Measurements from ENCODE around the gene DIP2C. TPM values are rescaled to one million over a fixed set of nuclear protein-coding genes. Genes with fewer than 3 reads are reported as not detected.

Gene DIP2C
- total and polyA plus RNA-seq, 2 donors (not counting 1 experiment from before 2014, with no cell fraction given), result 1.3 to 1.9 TPM

DNA sequence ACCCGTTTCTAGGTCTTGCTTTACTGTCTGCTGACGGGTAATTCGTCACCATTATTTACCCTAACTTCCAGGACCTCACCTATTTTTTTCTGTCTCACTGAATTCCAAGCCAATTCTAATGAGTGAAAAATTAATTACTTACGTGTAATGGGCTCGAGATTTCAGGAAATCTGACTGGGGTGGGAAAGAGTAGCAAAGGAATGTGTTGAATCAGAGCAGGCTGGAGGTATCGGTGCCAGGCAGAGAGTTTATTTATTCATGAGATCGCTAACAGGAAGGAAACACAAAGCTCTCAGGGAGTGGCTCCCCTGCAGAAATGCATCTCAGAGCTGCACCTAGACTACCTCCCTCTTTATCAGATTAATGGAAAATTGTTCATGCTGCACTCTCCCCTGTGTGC is 4.0 kb upstream of the DIP2C start:
- Histone ChIP-seq H3K4me2 (replicated peaks; ENCODE audit: low read depth, low read length, poor library complexity, severe bottlenecking) (no peak overlapping the region), H3K36me3 (replicated peaks in 1 of 2; ENCODE audit: control extremely low read depth in 1 of 2, control insufficient read depth in 1 of 2, extremely low read depth in 1 of 2, insufficient read depth in 2 of 2, low read length in 1 of 2) (no peaks in the 10 kb centered on the region), H3K4me1 (ENCODE audit: control insufficient read depth in 2 of 2, insufficient read depth in 2 of 2, low read length in 2 of 2) (no peaks in the 10 kb centered on the region), H2AFZ (ENCODE audit: insufficient read depth, low read depth, low read length, poor library complexity, severe bottlenecking) (no peak overlapping the region), H3K9me3 (ENCODE audit: control extremely low read depth in 1 of 3, control insufficient read depth in 2 of 3, insufficient read depth in 1 of 3, low read length in 2 of 3) (peaks cover 0 to 2% (median 0%) of the 10 kb centered on the region in 3 donors), H3K27me3 (replicated peaks in 1 of 4; ENCODE audit: control extremely low read depth in 1 of 4, control insufficient read depth in 3 of 4, insufficient read depth in 4 of 4, low read length in 3 of 4) (peaks cover 0 to 11% (median 3%) of the 10 kb centered on the region in 4 experiments), H3K27ac (ENCODE audit: low read length in 2 of 2) (no peak overlapping the region), H3K79me2 (ENCODE audit: control insufficient read depth, insufficient read depth, low read length) (no peaks in the 10 kb centered on the region), H3K4me3 (ENCODE audit: control extremely low read depth in 1 of 5, extremely low read depth in 1 of 5, insufficient read depth in 1 of 5, low read depth in 2 of 5, low read length in 4 of 5) (no peak overlapping the region), H3K9ac (ENCODE audit: low read length) (no peak overlapping the region), H4K20me1 (ENCODE audit: control insufficient read depth, insufficient read depth, low read length, poor library complexity, severe bottlenecking) (no peaks in the 10 kb centered on the region)
- ChIA-PET POLR2A (no interaction called here), CTCF (no interaction called here)
- TF ChIP-seq EZH2 (IDR thresholded peaks at IDR 0.05; ENCODE audit: borderline replicate concordance, insufficient read depth, low read depth, low read length, poor library complexity, severe bottlenecking), result no peak
- TF ChIP-seq, protein P1, sequence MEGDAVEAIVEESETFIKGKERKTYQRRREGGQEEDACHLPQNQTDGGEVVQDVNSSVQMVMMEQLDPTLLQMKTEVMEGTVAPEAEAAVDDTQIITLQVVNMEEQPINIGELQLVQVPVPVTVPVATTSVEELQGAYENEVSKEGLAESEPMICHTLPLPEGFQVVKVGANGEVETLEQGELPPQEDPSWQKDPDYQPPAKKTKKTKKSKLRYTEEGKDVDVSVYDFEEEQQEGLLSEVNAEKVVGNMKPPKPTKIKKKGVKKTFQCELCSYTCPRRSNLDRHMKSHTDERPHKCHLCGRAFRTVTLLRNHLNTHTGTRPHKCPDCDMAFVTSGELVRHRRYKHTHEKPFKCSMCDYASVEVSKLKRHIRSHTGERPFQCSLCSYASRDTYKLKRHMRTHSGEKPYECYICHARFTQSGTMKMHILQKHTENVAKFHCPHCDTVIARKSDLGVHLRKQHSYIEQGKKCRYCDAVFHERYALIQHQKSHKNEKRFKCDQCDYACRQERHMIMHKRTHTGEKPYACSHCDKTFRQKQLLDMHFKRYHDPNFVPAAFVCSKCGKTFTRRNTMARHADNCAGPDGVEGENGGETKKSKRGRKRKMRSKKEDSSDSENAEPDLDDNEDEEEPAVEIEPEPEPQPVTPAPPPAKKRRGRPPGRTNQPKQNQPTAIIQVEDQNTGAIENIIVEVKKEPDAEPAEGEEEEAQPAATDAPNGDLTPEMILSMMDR (IDR thresholded peaks at IDR 0.05), result no peak
- Mint-ChIP-seq H3K9me3 (ENCODE audit: insufficient read depth) (no peaks in the 10 kb centered on the region), H3K27me3 (peaks cover 49% of the 10 kb centered on the region), H3K4me1 (peaks cover 2% of the 10 kb centered on the region), H3K4me3 (no peak overlapping the region), H3K27ac (no peak overlapping the region)
- intact Hi-C loops (cut with micrococcal nuclease), result no loop called here
- DNase-seq, result no peak
- 12% methylated on average over 4 of the region's 7 CpGs for WGBS (ENCODE audit: insufficient coverage)
- no peak for ATAC-seq (ENCODE audit: low read depth)

DNA sequence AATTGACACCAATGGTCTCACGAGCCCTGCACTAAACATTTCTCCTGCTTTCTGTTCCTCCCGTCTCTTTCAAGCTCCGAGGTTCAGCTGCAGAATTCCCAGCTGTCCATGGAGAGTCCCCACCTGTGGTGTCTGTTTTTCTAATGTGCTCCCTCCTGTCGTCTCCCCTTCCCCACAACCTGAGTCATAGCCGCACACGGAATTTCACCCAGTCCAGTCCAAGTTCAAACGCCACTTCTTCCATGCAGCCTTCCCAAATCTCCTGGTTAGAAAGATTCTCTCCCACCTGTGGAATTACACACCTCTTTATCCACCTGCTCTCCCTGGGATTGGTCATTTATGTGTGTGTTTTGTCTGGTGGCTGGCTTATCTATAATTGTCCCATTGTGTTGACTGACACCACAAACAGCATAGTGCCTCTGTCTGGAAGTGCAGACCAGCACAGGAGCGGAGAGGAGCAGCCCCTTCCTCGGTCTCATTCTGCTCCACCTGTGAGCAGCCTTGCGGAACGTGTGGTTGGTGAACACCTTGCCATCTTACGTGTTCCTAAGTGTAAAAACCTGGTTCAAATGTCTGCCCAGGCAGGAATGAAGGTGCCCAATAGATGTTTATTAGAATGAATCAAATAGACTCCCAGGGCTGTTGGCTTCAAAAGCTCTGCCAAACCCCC is 3.3 kb upstream of the DIP2C start:
- H3K9ac ChIP-seq (ENCODE audit: low read length), result no peak overlapping the region
- no peaks in the 10 kb centered on the region for H3K36me3 ChIP-seq (replicated peaks in 1 of 2; ENCODE audit: control extremely low read depth in 1 of 2, control insufficient read depth in 1 of 2, extremely low read depth in 1 of 2, insufficient read depth in 2 of 2, low read length in 1 of 2)
- peaks cover 0 to 2% (median 0%) of the 10 kb centered on the region in 3 donors for H3K9me3 ChIP-seq (ENCODE audit: control extremely low read depth in 1 of 3, control insufficient read depth in 2 of 3, insufficient read depth in 1 of 3, low read length in 2 of 3)
- no peaks in the 10 kb centered on the region for H3K79me2 ChIP-seq (ENCODE audit: control insufficient read depth, insufficient read depth, low read length)
- H3K27me3 ChIP-seq (replicated peaks in 1 of 4; ENCODE audit: control extremely low read depth in 1 of 4, control insufficient read depth in 3 of 4, insufficient read depth in 4 of 4, low read length in 3 of 4), result peaks cover 0 to 16% (median 3%) of the 10 kb centered on the region in 4 experiments
- peaks cover 53% of the 10 kb centered on the region for H3K27me3 Mint-ChIP-seq
- ChIA-PET POLR2A (no interaction called here), CTCF (no interaction called here)
- H3K9me3 Mint-ChIP-seq (ENCODE audit: insufficient read depth), result no peaks in the 10 kb centered on the region
- H3K27ac ChIP-seq (ENCODE audit: low read length in 2 of 2), result no peak overlapping the region
- no peak for DNase-seq
- no peak for TF ChIP-seq EZH2 (IDR thresholded peaks at IDR 0.05; ENCODE audit: borderline replicate concordance, insufficient read depth, low read depth, low read length, poor library complexity, severe bottlenecking)
- TF ChIP-seq, protein P1 (IDR thresholded peaks at IDR 0.05), result no peak
- no peak overlapping the region for H3K4me2 ChIP-seq (replicated peaks; ENCODE audit: low read depth, low read length, poor library complexity, severe bottlenecking)
- no peak overlapping the region for H2AFZ ChIP-seq (ENCODE audit: insufficient read depth, low read depth, low read length, poor library complexity, severe bottlenecking)
- H3K4me1 ChIP-seq (ENCODE audit: control insufficient read depth in 2 of 2, insufficient read depth in 2 of 2, low read length in 2 of 2), result no peaks in the 10 kb centered on the region
- WGBS (ENCODE audit: insufficient coverage), result 84% methylated on average over 11 of the region's 12 CpGs
- H3K4me3 ChIP-seq (ENCODE audit: control extremely low read depth in 1 of 5, extremely low read depth in 1 of 5, insufficient read depth in 1 of 5, low read depth in 2 of 5, low read length in 4 of 5), result no peak overlapping the region
- H4K20me1 ChIP-seq (ENCODE audit: control insufficient read depth, insufficient read depth, low read length, poor library complexity, severe bottlenecking), result no peaks in the 10 kb centered on the region
- intact Hi-C loops (cut with micrococcal nuclease), result no loop called here
- H3K4me1 Mint-ChIP-seq, result peaks cover 4% of the 10 kb centered on the region
- no peak overlapping the region for H3K4me3 Mint-ChIP-seq
- H3K27ac Mint-ChIP-seq, result no peak overlapping the region
- no peak for ATAC-seq (ENCODE audit: low read depth)
